Thyroid gland (tissue), 4 donors: ENCODE measurements around the gene BMP6. TPM values are rescaled to one million over a fixed set of nuclear protein-coding genes. Genes with fewer than 3 reads are reported as not detected.

Experiments used
- DNase-seq, 2 donors: peaks; one replicate each; pipeline ENCODE4 v3.0.0-alpha.2; 2019
- H3K27ac ChIP-seq, 3 donors: fragments of 200-600 bp; sonication (generic); 1 replicate in 2 of 3; 2 replicates in 1 of 3; pipeline ENCODE4 v1.5.1; 2016 to 2019; ENCODE audit warnings: mild to moderate bottlenecking in 1 of 3, moderate library complexity in 1 of 3
- H3K27me3 ChIP-seq: fragments of 200-600 bp; sonication (generic); one replicate; pipeline ENCODE4 v1.5.1; 2019
- H3K36me3 ChIP-seq, 2 donors: fragments of 200-600 bp; sonication (generic); one replicate each; pipeline ENCODE4 v1.5.1; 2016 to 2019
- H3K4me1 ChIP-seq, 2 donors: fragments of 200-600 bp; sonication (generic); one replicate each; pipeline ENCODE4 v1.5.1; 2017 to 2019
- H3K4me3 ChIP-seq, 3 donors: fragments of 200-600 bp; sonication (generic); replicated peaks in 1 of 3; 1 replicate in 2 of 3; 2 replicates in 1 of 3; pipeline ENCODE4 v1.5.1; 2016; ENCODE audit warnings: mild to moderate bottlenecking in 1 of 3
- H3K9me3 ChIP-seq: fragments of 200-600 bp; sonication (generic); one replicate; pipeline ENCODE4 v1.5.1; 2017
- CTCF ChIP-seq, 6 experiments: fragments of 200-600 bp in 3 of 6; fragments of 450-650 bp in 3 of 6; sonication (generic) in 3 of 6; IDR thresholded peaks; one replicate each; pipeline ENCODE4 v1.5.1; 2016 to 2019; ENCODE audit warnings: antibody characterized with exemption in 6 of 6, mild to moderate bottlenecking in 2 of 6, inconsistent platforms in 1 of 6, moderate library complexity in 1 of 6
- POLR2A ChIP-seq, 2 donors: fragments of 450-650 bp; IDR thresholded peaks; one replicate each; pipeline ENCODE4 v1.6.1; 2017; ENCODE audit warnings: antibody characterized with exemption in 2 of 2, mild to moderate bottlenecking in 2 of 2, moderate library complexity in 1 of 2
- WGBS, 2 donors: methylation state at CpG; one replicate each; pipeline ENCODE4 v1.1.5; 2017; 5-methylcytosine and 5-hydroxymethylcytosine counted together
- intact Hi-C: fragments of 100-400 bp; cut with DNase I; formaldehyde crosslinking; loops from one replicate; pipeline ENCODE4 v1.15.1; 2023
- total RNA-seq, 4 donors: library from RNA; depleted of rRNA; stranded (reverse); fragments of >200 nt; gene quantifications; one replicate each; pipeline ENCODE4 v1.2.3, GENCODE V29; 2016

Gene BMP6
- total RNA-seq, 4 donors from 2014 or later, result 0.78 to 3.1 (median 1.9) TPM

- DNase-seq, result no peak
- intact Hi-C loops, result no loop called here
- H3K36me3 ChIP-seq, result peaks cover 35 to 44% of the 10 kb centered on the region in 2 donors
- H3K27ac ChIP-seq, result no peak overlapping the region
- TF ChIP-seq CTCF (IDR thresholded peaks at IDR 0.05), result no peak
- TF ChIP-seq POLR2A (IDR thresholded peaks at IDR 0.05), result no peak
- no peaks in the 10 kb centered on the region for H3K4me1 ChIP-seq
- 87 to 88% methylated on average over 13 of the region's 13 CpGs for whole genome bisulfite sequencing, 2 donors
- no peaks in the 10 kb centered on the region for H3K9me3 ChIP-seq
- no peak overlapping the region for H3K4me3 ChIP-seq
- H3K27me3 ChIP-seq, result no peaks in the 10 kb centered on the region
These were observed 154.2 kb downstream of the BMP6 start for GRCh38 chr6:7879980-7880717.

GRCh38 chr6:7880718-7881107 lies 154.8 kb downstream of the BMP6 start:
- DNase-seq, result no peak
- WGBS, 2 donors, result 94 to 97% methylated on average over 9 of the region's 9 CpGs
- H3K27ac ChIP-seq, result no peak overlapping the region
- H3K4me3 ChIP-seq, result no peak overlapping the region
- intact Hi-C loops, result no loop called here
- H3K36me3 ChIP-seq, result peaks cover 40 to 49% of the 10 kb centered on the region in 2 donors
- no peak for TF ChIP-seq POLR2A (IDR thresholded peaks at IDR 0.05)
- TF ChIP-seq CTCF (IDR thresholded peaks at IDR 0.05), result no peak
- no peaks in the 10 kb centered on the region for H3K4me1 ChIP-seq
- no peaks in the 10 kb centered on the region for H3K9me3 ChIP-seq
- no peaks in the 10 kb centered on the region for H3K27me3 ChIP-seq

- Histone ChIP-seq H3K4me3 (no peak overlapping the region), H3K4me1 (no peaks in the 10 kb centered on the region), H3K27ac (no peak overlapping the region), H3K36me3 (peaks cover 50 to 62% of the 10 kb centered on the region in 2 donors), H3K9me3 (no peaks in the 10 kb centered on the region), H3K27me3 (no peaks in the 10 kb centered on the region)
- WGBS, 2 donors, result 90 to 91% methylated on average over 8 of the region's 8 CpGs
- DNase-seq, result no peak
- no peak for TF ChIP-seq POLR2A (IDR thresholded peaks at IDR 0.05)
- no peak for TF ChIP-seq CTCF (IDR thresholded peaks at IDR 0.05)
- intact Hi-C loops, result no loop called here
These were observed 156.0 kb downstream of the BMP6 start for GRCh38 chr6:7881765-7882500.

GRCh38 chr6:7882505-7883257 lies 156.8 kb downstream of the BMP6 start:
- Histone ChIP-seq H3K27ac (no peak overlapping the region), H3K27me3 (no peaks in the 10 kb centered on the region), H3K4me1 (no peaks in the 10 kb centered on the region), H3K36me3 (peaks cover 51 to 67% of the 10 kb centered on the region in 2 donors), H3K4me3 (no peak overlapping the region), H3K9me3 (no peaks in the 10 kb centered on the region)
- DNase-seq, result no peak
- intact Hi-C loops, result no loop called here
- 94 to 96% methylated on average over 19 of the region's 19 CpGs for WGBS, 2 donors
- TF ChIP-seq POLR2A (IDR thresholded peaks at IDR 0.05) (no peak), CTCF (IDR thresholded peaks at IDR 0.05) (no peak)
